HUES6 (cell line): ENCODE measurements around the gene BICC1.

Experiments
- H3K27ac ChIP-seq: 2 replicates; pipeline ENCODE4 v1.7.0; 2013; ENCODE audit warnings: low read depth, mild to moderate bottlenecking, low read length, inconsistent platforms
- H3K27me3 ChIP-seq: 2 replicates; pipeline ENCODE4 v1.6.1; 2013; ENCODE audit warnings: low read length; ENCODE audit not compliant: control insufficient read depth, insufficient read depth
- H3K36me3 ChIP-seq: 2 replicates; pipeline ENCODE4 v1.6.1; 2013; ENCODE audit warnings: low read length; ENCODE audit not compliant: control insufficient read depth, insufficient read depth
- H3K4me1 ChIP-seq: 2 replicates; pipeline ENCODE4 v1.6.1; 2013; ENCODE audit warnings: low read length; ENCODE audit not compliant: control insufficient read depth, insufficient read depth
- H3K4me3 ChIP-seq: 2 replicates; pipeline ENCODE4 v1.5.1; 2013; ENCODE audit warnings: low read depth, low read length
- H3K9ac ChIP-seq: one replicate; pipeline ENCODE4 v1.6.1; 2013; ENCODE audit warnings: mild to moderate bottlenecking, low read length
- H3K9me3 ChIP-seq: 2 replicates; pipeline ENCODE4 v1.6.1; 2013; ENCODE audit warnings: low read depth, low read length; ENCODE audit not compliant: control insufficient read depth, insufficient read depth

Gene BICC1

GRCh38 chr10:58651742-58652141 lies 139.1 kb downstream of the BICC1 start:
- H3K27me3 ChIP-seq, result no peaks in the 10 kb centered on the region
- no peak overlapping the region for H3K27ac ChIP-seq
- no peak overlapping the region for H3K9ac ChIP-seq
- H3K4me1 ChIP-seq, result peaks cover 2% of the 10 kb centered on the region; the same call in 1 of the 2 replicates
- no peaks in the 10 kb centered on the region for H3K9me3 ChIP-seq
- H3K36me3 ChIP-seq, result no peaks in the 10 kb centered on the region
- no peak overlapping the region for H3K4me3 ChIP-seq

DNA sequence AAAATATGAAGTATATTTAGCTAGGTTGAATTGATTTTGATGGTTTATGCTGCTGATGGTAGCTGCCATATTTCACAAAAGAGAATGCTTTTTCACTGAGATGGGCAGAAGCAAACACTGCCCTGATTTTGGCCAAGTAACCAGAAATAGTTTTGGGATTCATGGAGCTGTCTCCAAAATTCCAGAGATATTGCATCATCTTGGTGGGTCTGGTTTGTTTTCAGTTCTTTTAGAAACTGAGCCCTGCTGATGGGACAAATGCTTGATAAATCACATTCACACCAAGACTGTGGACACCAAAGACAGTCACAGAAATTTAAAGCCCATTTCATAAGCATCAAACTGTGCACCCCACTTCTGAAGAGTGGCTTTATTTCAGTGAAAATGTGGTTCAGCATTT lies 140.5 kb downstream of the BICC1 start:
- no peaks in the 10 kb centered on the region for H3K9me3 ChIP-seq
- no peak overlapping the region for H3K27ac ChIP-seq
- no peaks in the 10 kb centered on the region for H3K27me3 ChIP-seq

GRCh38 chr10:58660575-58661255 lies 148.0 kb downstream of the BICC1 start:
- H3K27ac ChIP-seq, result no peak overlapping the region

More for the DNA sequence above, 140.5 kb downstream of the BICC1 start:
- H3K4me1 ChIP-seq, result peaks cover 2% of the 10 kb centered on the region; the same call in 1 of the 2 replicates
- no peaks in the 10 kb centered on the region for H3K36me3 ChIP-seq
- no peak overlapping the region for H3K4me3 ChIP-seq
- H3K9ac ChIP-seq, result no peak overlapping the region

GRCh38 chr10:58661336-58661735 lies 148.7 kb downstream of the BICC1 start:
- no peaks in the 10 kb centered on the region for H3K36me3 ChIP-seq
- no peaks in the 10 kb centered on the region for H3K27me3 ChIP-seq
- no peak overlapping the region for H3K4me3 ChIP-seq
- peaks cover 23% of the 10 kb centered on the region for H3K9me3 ChIP-seq
- H3K9ac ChIP-seq, result no peak overlapping the region
- no peaks in the 10 kb centered on the region; the same call in 1 of the 2 replicates for H3K4me1 ChIP-seq
- H3K27ac ChIP-seq, result no peak overlapping the region

More at GRCh38 chr10:58660575-58661255, 148.0 kb downstream of the BICC1 start:
- Histone ChIP-seq H3K9ac (no peak overlapping the region), H3K36me3 (no peaks in the 10 kb centered on the region), H3K4me1 (no peaks in the 10 kb centered on the region), H3K27me3 (no peaks in the 10 kb centered on the region), H3K4me3 (no peak overlapping the region), H3K9me3 (peaks cover 23% of the 10 kb centered on the region)

DNA sequence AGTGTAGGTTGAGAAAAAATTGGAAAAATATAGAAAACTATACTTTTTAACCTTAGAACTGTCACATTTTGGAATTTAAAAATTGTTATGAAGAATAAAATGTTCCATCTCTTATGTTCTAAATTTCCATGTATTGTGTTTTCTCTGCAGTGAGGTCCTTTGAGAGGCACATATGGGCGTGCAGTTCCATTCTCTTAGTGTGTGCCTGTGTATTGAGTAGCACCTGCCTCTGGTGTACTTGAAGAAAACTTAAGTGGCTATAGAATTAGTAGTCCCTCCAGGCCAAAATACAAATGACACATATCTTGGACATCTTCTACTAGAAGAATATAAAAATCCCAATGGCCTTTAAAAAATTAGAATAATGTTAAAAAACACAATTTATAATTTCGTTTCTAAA lies 149.2 kb downstream of the BICC1 start:
- Histone ChIP-seq H3K27ac (no peak overlapping the region), H3K9me3 (peaks cover 23% of the 10 kb centered on the region), H3K4me1 (no peaks in the 10 kb centered on the region; the same call in 1 of the 2 replicates), H3K4me3 (no peak overlapping the region), H3K9ac (no peak overlapping the region), H3K27me3 (no peaks in the 10 kb centered on the region), H3K36me3 (no peaks in the 10 kb centered on the region)

- Histone ChIP-seq H3K9ac (no peak overlapping the region), H3K27me3 (no peaks in the 10 kb centered on the region), H3K27ac (no peak overlapping the region), H3K9me3 (peaks cover 23% of the 10 kb centered on the region), H3K4me3 (no peak overlapping the region), H3K36me3 (no peaks in the 10 kb centered on the region), H3K4me1 (no peaks in the 10 kb centered on the region; the same call in 1 of the 2 replicates)
These were observed 149.6 kb downstream of the BICC1 start for GRCh38 chr10:58662314-58662713.

GRCh38 chr10:58665361-58665760 lies 152.7 kb downstream of the BICC1 start:
- Histone ChIP-seq H3K4me1 (peaks cover 6% of the 10 kb centered on the region; the same call in 1 of the 2 replicates), H3K9me3 (peaks cover 23% of the 10 kb centered on the region), H3K4me3 (no peak overlapping the region), H3K27ac (no peak overlapping the region), H3K27me3 (no peaks in the 10 kb centered on the region), H3K36me3 (no peaks in the 10 kb centered on the region), H3K9ac (no peak overlapping the region)

DNA sequence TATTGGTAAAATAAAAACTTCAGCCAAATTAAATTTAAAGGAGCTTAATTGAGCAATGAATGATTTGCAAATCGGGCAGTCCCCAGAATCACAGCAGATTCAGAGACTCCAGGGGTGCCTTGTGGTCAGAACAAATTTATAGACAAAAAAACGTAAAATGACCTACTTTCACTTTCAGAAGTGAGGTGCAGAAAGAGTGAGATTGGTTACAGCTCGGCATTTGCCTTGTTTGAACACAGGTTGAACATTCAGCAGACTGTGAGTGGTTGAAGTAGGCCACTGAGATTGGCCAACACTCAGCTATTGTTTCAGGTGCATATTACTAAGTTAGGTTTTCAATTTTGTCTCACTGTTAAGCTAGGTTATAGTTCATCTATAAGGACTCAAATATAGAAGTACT lies 153.4 kb downstream of the BICC1 start:
- H3K36me3 ChIP-seq, result no peaks in the 10 kb centered on the region
- H3K27me3 ChIP-seq, result no peaks in the 10 kb centered on the region
- H3K27ac ChIP-seq, result no peak overlapping the region
- no peak overlapping the region for H3K9ac ChIP-seq
- H3K4me1 ChIP-seq, result peaks cover 6% of the 10 kb centered on the region; the same call in 1 of the 2 replicates
- no peak overlapping the region for H3K4me3 ChIP-seq
- peaks cover 23% of the 10 kb centered on the region for H3K9me3 ChIP-seq

- Histone ChIP-seq H3K9me3 (peaks cover 23% of the 10 kb centered on the region), H3K4me1 (peaks cover 6% of the 10 kb centered on the region; the same call in 1 of the 2 replicates), H3K27ac (no peak overlapping the region), H3K9ac (no peak overlapping the region), H3K36me3 (no peaks in the 10 kb centered on the region), H3K27me3 (no peaks in the 10 kb centered on the region), H3K4me3 (no peak overlapping the region)
These were observed 155.1 kb downstream of the BICC1 start for GRCh38 chr10:58667658-58668310.

GRCh38 chr10:58672845-58673244 lies 160.2 kb downstream of the BICC1 start:
- Histone ChIP-seq H3K9me3 (peaks cover 3% of the 10 kb centered on the region; the same call in 1 of the 2 replicates), H3K27me3 (no peaks in the 10 kb centered on the region), H3K27ac (no peak overlapping the region), H3K4me1 (peaks cover 2% of the 10 kb centered on the region; the same call in 1 of the 2 replicates), H3K9ac (no peak overlapping the region), H3K36me3 (no peaks in the 10 kb centered on the region), H3K4me3 (no peak overlapping the region)

- H3K27ac ChIP-seq, result no peak overlapping the region
- no peak overlapping the region for H3K4me3 ChIP-seq
- no peaks in the 10 kb centered on the region for H3K27me3 ChIP-seq
- H3K4me1 ChIP-seq, result no peaks in the 10 kb centered on the region
- H3K9ac ChIP-seq, result no peak overlapping the region
- H3K9me3 ChIP-seq, result peaks cover 3% of the 10 kb centered on the region; the same call in 1 of the 2 replicates
- no peaks in the 10 kb centered on the region for H3K36me3 ChIP-seq
These were observed 161.6 kb downstream of the BICC1 start for GRCh38 chr10:58674251-58674650.
